GM21423 (cell line): Measurements from ENCODE around the gene NDUFS5.
"Not testable (repeated sequence)": the region's sequence is repeated elsewhere in the genome, so short reads cannot be mapped to it uniquely, and the experiment has no call there.

Experiments
- ATAC-seq: cut with Tn5 transposase; IDR thresholded peaks from one replicate; pipeline ENCODE4 v1.9.1; 2021; ENCODE audit warnings: mild to moderate bottlenecking, moderate library complexity; ENCODE audit not compliant: unreplicated experiment

Gene NDUFS5

GRCh38 chr1:39014956-39015355, 11.2 kb upstream of the NDUFS5 start:
- ATAC-seq = not testable (repeated sequence)

- ATAC-seq = no peak
These were observed 9.5 kb upstream of the NDUFS5 start for GRCh38 chr1:39016604-39017171.

- ATAC-seq = no peak
These were observed 8.9 kb upstream of the NDUFS5 start for GRCh38 chr1:39017266-39017665.

GRCh38 chr1:39020494-39020893, 5.7 kb upstream of the NDUFS5 start:
- ATAC-seq = not testable (repeated sequence)

GRCh38 chr1:39021426-39021825, 4.7 kb upstream of the NDUFS5 start:
- ATAC-seq = no peak

- ATAC-seq = no peak
These were observed 3.0 kb upstream of the NDUFS5 start for GRCh38 chr1:39023140-39023539.

- ATAC-seq = no peak
These were observed 837 bp downstream of the NDUFS5 start for GRCh38 chr1:39026866-39027507.

GRCh38 chr1:39034114-39034654, 8.0 kb downstream of the NDUFS5 start:
- no peak for ATAC-seq

- no peak for ATAC-seq
These were observed 10.5 kb downstream of the NDUFS5 start for GRCh38 chr1:39036678-39037077.

GRCh38 chr1:39043513-39043912, 17.4 kb downstream of the NDUFS5 start:
- no peak for ATAC-seq

- ATAC-seq = no peak
These were observed 18.6 kb downstream of the NDUFS5 start for GRCh38 chr1:39044762-39045161.

GRCh38 chr1:39045231-39045630, 19.1 kb downstream of the NDUFS5 start:
- ATAC-seq = no peak

GRCh38 chr1:39046613-39047210, 20.6 kb downstream of the NDUFS5 start:
- ATAC-seq = no peak

GRCh38 chr1:39047374-39048229, 21.5 kb downstream of the NDUFS5 start:
- no peak for ATAC-seq

- no peak for ATAC-seq
These were observed 22.7 kb downstream of the NDUFS5 start for GRCh38 chr1:39048745-39049370.

- ATAC-seq = no peak
These were observed 23.9 kb downstream of the NDUFS5 start for GRCh38 chr1:39050001-39050400.

GRCh38 chr1:39051193-39051850, 25.2 kb downstream of the NDUFS5 start:
- ATAC-seq = not testable (repeated sequence)

GRCh38 chr1:39051956-39052355, 25.8 kb downstream of the NDUFS5 start:
- ATAC-seq = no peak

- ATAC-seq = not testable (repeated sequence)
These were observed 29.1 kb downstream of the NDUFS5 start for GRCh38 chr1:39055213-39055710.

GRCh38 chr1:39061516-39061915, 35.4 kb downstream of the NDUFS5 start:
- ATAC-seq = not testable (repeated sequence)
